B cell (primary cell): Measurements from ENCODE around the gene ATP6V1B1. TPM values are rescaled to one million over a fixed set of nuclear protein-coding genes. Genes with fewer than 3 reads are reported as not detected.

Experiments
- ATAC-seq: fragments of 200-7000 bp; cut with Tn5 transposase; one replicate; pipeline ENCODE4 v1.10.0; 2021; ENCODE audit warnings: low read depth, mild to moderate bottlenecking, moderate number of reproducible peaks, moderate library complexity
- CTCF ChIA-PET: fragments of 350-600 bp; sonication (Branson Sonifier 250); formaldehyde crosslinking; loops from one replicate; lab custom pipeline; 2021; ENCODE audit warnings: antibody characterized with exemption, inconsistent platforms; lab: Charles Lee
- POLR2A ChIA-PET: fragments of 350-600 bp; sonication (Branson Sonifier 250); formaldehyde crosslinking; loops from one replicate; lab custom pipeline; 2021; ENCODE audit warnings: antibody characterized with exemption; lab: Charles Lee
- DNase-seq: peaks from one replicate; pipeline ENCODE4 v3.0.0; 2013
- H2AFZ ChIP-seq: 2 replicates; pipeline ENCODE4 v1.6.1; 2012; ENCODE audit warnings: mild to moderate bottlenecking, low read depth, low read length; ENCODE audit not compliant: insufficient read depth, poor library complexity, severe bottlenecking
- H3K27ac ChIP-seq, 2 donors: 1 replicate in 1 of 2; 2 replicates in 1 of 2; pipeline ENCODE4 v1.5.1; 2012 to 2013; ENCODE audit warnings: low read length in 2 of 2, mild to moderate bottlenecking in 2 of 2, moderate library complexity in 1 of 2
- H3K27me3 ChIP-seq, 4 experiments: fragments of 200-600 bp in 1 of 4; sonication (generic) in 1 of 4; replicated peaks in 1 of 4; 1 replicate in 2 of 4; 2 replicates in 2 of 4; pipeline versions ENCODE4 v1.6.1 to v1.7.0; 2013 to 2016; ENCODE audit warnings: low read length in 3 of 4, mild to moderate bottlenecking in 2 of 4, mixed read lengths in 1 of 4, moderate library complexity in 1 of 4; ENCODE audit not compliant: insufficient read depth in 4 of 4, control insufficient read depth in 3 of 4; ENCODE audit errors: control extremely low read depth in 1 of 4
- H3K36me3 ChIP-seq, 2 experiments: replicated peaks in 1 of 2; 1 replicate in 1 of 2; 2 replicates in 1 of 2; pipeline versions ENCODE4 v1.6.1 to v1.7.1; 2013; ENCODE audit warnings: low read length in 1 of 2; ENCODE audit not compliant: insufficient read depth in 2 of 2, control insufficient read depth in 1 of 2; ENCODE audit errors: control extremely low read depth in 1 of 2, extremely low read depth in 1 of 2
- H3K4me1 ChIP-seq, 2 donors: fragments of 200-600 bp in 1 of 2; sonication (generic) in 1 of 2; 1 replicate in 1 of 2; 2 replicates in 1 of 2; pipeline versions ENCODE4 v1.5.1 to v1.6.1; 2013 to 2017; ENCODE audit warnings: low read length in 2 of 2; ENCODE audit not compliant: control insufficient read depth in 2 of 2, insufficient read depth in 2 of 2
- H3K4me2 ChIP-seq: replicated peaks from 2 replicates; pipeline ENCODE3; 2012; ENCODE audit warnings: mild to moderate bottlenecking, low read depth, low read length; ENCODE audit not compliant: poor library complexity, severe bottlenecking
- H3K4me3 ChIP-seq, 5 experiments: fragments of 200-600 bp in 1 of 5; sonication (generic) in 1 of 5; 1 replicate in 3 of 5; 2 replicates in 2 of 5; pipeline versions ENCODE4 v1.5.1 to v1.7.0; 2011 to 2016; ENCODE audit warnings: low read length in 4 of 5, mild to moderate bottlenecking in 4 of 5, low read depth in 2 of 5, control low read depth in 1 of 5, moderate library complexity in 1 of 5; ENCODE audit not compliant: insufficient read depth in 1 of 5; ENCODE audit errors: control extremely low read depth in 1 of 5, extremely low read depth in 1 of 5
- H3K79me2 ChIP-seq: fragments of 200-600 bp; sonication (generic); one replicate; pipeline ENCODE4 v1.6.0; 2016; ENCODE audit warnings: low read length; ENCODE audit not compliant: control insufficient read depth, insufficient read depth
- H3K9ac ChIP-seq: fragments of 200-600 bp; sonication (generic); 2 replicates; pipeline ENCODE4 v1.6.1; 2017; ENCODE audit warnings: mild to moderate bottlenecking, low read length, moderate library complexity
- H3K9me3 ChIP-seq, 3 donors: one replicate each; pipeline versions ENCODE4 v1.6.1 to v1.7.1; 2013; ENCODE audit warnings: low read length in 2 of 3; ENCODE audit not compliant: control insufficient read depth in 2 of 3, insufficient read depth in 1 of 3; ENCODE audit errors: control extremely low read depth in 1 of 3
- H4K20me1 ChIP-seq: 2 replicates; pipeline ENCODE4 v1.6.0; 2012; ENCODE audit warnings: mild to moderate bottlenecking, low read length; ENCODE audit not compliant: insufficient read depth, control insufficient read depth, poor library complexity, severe bottlenecking
- H3K27ac Mint-ChIP-seq: one replicate; pipeline ENCODE4 v1.8.0; 2021; ENCODE audit warnings: mixed read lengths
- H3K27me3 Mint-ChIP-seq: one replicate; pipeline ENCODE4 v1.8.0; 2021; ENCODE audit warnings: mixed read lengths
- H3K4me1 Mint-ChIP-seq: one replicate; pipeline ENCODE4 v1.8.0; 2021; ENCODE audit warnings: mixed read lengths
- H3K4me3 Mint-ChIP-seq: one replicate; pipeline ENCODE4 v1.8.0; 2021; ENCODE audit warnings: mixed read lengths
- H3K9me3 Mint-ChIP-seq: one replicate; pipeline ENCODE4 v1.8.0; 2022; ENCODE audit warnings: mixed read lengths; ENCODE audit not compliant: insufficient read depth
- EZH2 ChIP-seq: IDR thresholded peaks from 2 replicates; pipeline ENCODE4 v1.6.1; 2012; ENCODE audit warnings: borderline replicate concordance, low read depth, mild to moderate bottlenecking, moderate library complexity, low read length; ENCODE audit not compliant: insufficient read depth, poor library complexity, severe bottlenecking
- whole genome bisulfite sequencing: methylation state at CpG from one replicate; pipeline ENCODE4 v1.1.5; 2013; ENCODE audit warnings: missing lambda C conversion rate; ENCODE audit not compliant: insufficient coverage; 5-methylcytosine and 5-hydroxymethylcytosine counted together
- intact Hi-C: fragments of 100-400 bp; cut with micrococcal nuclease; formaldehyde crosslinking; loops from one replicate; pipeline ENCODE4 v1.10.0; 2022
- polyA plus RNA-seq: library from polyadenylated mRNA; depleted of rRNA; stranded (reverse); fragments of >200 nt; gene quantifications from 2 replicates; pipeline ENCODE4 v1.2.3, GENCODE V29; 2012
- total RNA-seq, 2 donors: library from RNA; stranded (reverse); fragments of 120-200 nt in 1 of 2; gene quantifications; 1 replicate in 1 of 2; 2 replicates in 1 of 2; pipeline versions ENCODE4 v1.2.3 to v1.2.4, GENCODE V29; 2013 to 2022
- TF ChIP-seq, protein P1 (sequence below): fragments of 200-600 bp; IDR thresholded peaks from one replicate; pipeline ENCODE4 v1.8.0; 2022; ENCODE audit warnings: antibody characterized with exemption, mild to moderate bottlenecking

ATP6V1B1 gene
- total and polyA plus RNA-seq, 2 donors (not counting 1 experiment from before 2014, with no cell fraction given) = not detected

DNA sequence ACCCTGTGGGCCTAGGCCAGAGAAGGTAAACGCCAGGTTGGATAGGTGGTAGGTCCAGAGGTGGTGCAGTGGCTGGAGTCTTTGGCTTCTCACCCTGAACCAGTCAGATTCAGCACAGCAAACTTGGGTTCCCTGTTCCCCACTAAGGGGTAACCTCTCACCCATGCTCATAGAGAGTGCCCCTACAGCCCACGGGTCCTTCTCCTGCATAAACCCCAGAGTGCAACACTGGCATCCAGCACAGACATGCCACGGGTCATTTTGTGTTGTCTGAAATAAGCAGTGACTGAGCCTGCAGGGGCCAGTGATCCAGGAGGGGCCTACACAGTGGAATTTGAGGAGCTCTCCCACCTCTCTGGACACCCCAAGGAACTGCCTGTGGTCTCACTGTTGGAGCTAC, 40.5 kb upstream of the ATP6V1B1 start:
- Mint-ChIP-seq H3K27ac (no peak overlapping the region), H3K4me3 (no peak overlapping the region), H3K4me1 (peaks cover 14% of the 10 kb centered on the region), H3K9me3 (no peaks in the 10 kb centered on the region), H3K27me3 (peaks cover 90% of the 10 kb centered on the region)
- Histone ChIP-seq H3K79me2 (no peaks in the 10 kb centered on the region), H3K9me3 (peaks cover 0 to 17% (median 0%) of the 10 kb centered on the region in 3 donors), H4K20me1 (no peaks in the 10 kb centered on the region), H3K27ac (no peak overlapping the region), H3K9ac (no peak overlapping the region), H2AFZ (no peak overlapping the region), H3K4me2 (no peak overlapping the region), H3K4me1 (peaks cover 9 to 12% of the 10 kb centered on the region in 2 donors), H3K27me3 (peaks cover 0 to 88% (median 34%) of the 10 kb centered on the region in 4 experiments), H3K4me3 (no peak overlapping the region), H3K36me3 (no peaks in the 10 kb centered on the region)
- 88% methylated on average over 3 of the region's 3 CpGs for WGBS
- ATAC-seq (no peak), DNase-seq (no peak)
- ChIA-PET POLR2A (no interaction called here), CTCF (no interaction called here)
- intact Hi-C loops = no loop called here
- TF ChIP-seq, protein P1, sequence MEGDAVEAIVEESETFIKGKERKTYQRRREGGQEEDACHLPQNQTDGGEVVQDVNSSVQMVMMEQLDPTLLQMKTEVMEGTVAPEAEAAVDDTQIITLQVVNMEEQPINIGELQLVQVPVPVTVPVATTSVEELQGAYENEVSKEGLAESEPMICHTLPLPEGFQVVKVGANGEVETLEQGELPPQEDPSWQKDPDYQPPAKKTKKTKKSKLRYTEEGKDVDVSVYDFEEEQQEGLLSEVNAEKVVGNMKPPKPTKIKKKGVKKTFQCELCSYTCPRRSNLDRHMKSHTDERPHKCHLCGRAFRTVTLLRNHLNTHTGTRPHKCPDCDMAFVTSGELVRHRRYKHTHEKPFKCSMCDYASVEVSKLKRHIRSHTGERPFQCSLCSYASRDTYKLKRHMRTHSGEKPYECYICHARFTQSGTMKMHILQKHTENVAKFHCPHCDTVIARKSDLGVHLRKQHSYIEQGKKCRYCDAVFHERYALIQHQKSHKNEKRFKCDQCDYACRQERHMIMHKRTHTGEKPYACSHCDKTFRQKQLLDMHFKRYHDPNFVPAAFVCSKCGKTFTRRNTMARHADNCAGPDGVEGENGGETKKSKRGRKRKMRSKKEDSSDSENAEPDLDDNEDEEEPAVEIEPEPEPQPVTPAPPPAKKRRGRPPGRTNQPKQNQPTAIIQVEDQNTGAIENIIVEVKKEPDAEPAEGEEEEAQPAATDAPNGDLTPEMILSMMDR = no peak
- TF ChIP-seq EZH2 = no peak

GRCh38 chr2:70895998-70896764, 39.5 kb upstream of the ATP6V1B1 start:
- H3K27me3 ChIP-seq = peaks cover 0 to 86% (median 34%) of the 10 kb centered on the region in 4 experiments
- H3K27ac Mint-ChIP-seq = no peak overlapping the region
- WGBS = 24% methylated on average over 20 of the region's 25 CpGs

More at GRCh38 chr2:70895998-70896764, 39.5 kb upstream of the ATP6V1B1 start:
- ATAC-seq (no peak), DNase-seq (no peak)
- H3K36me3 ChIP-seq = no peaks in the 10 kb centered on the region
- intact Hi-C loops = no loop called here
- no peak overlapping the region for H3K4me3 Mint-ChIP-seq
- H3K27me3 Mint-ChIP-seq = peaks cover 86% of the 10 kb centered on the region
- ChIA-PET POLR2A (no interaction called here), CTCF (no interaction called here)
- no peaks in the 10 kb centered on the region for H3K9me3 Mint-ChIP-seq
- H3K4me1 Mint-ChIP-seq = peaks cover 18% of the 10 kb centered on the region
- H4K20me1 ChIP-seq = no peaks in the 10 kb centered on the region
- H3K9ac ChIP-seq = no peak overlapping the region
- no peak overlapping the region for H3K27ac ChIP-seq
- no peaks in the 10 kb centered on the region for H3K79me2 ChIP-seq
- H3K4me2 ChIP-seq = no peak overlapping the region
- no peak overlapping the region for H2AFZ ChIP-seq
- H3K9me3 ChIP-seq = peaks cover 0 to 11% (median 0%) of the 10 kb centered on the region in 3 donors
- H3K4me1 ChIP-seq = peaks cover 17 to 21% of the 10 kb centered on the region in 2 donors
- no peak overlapping the region for H3K4me3 ChIP-seq
- TF ChIP-seq, protein P1 = no peak
- TF ChIP-seq EZH2 = no peak
